GM23248 (cell line): ENCODE measurements around the gene MBNL3. TPM values are rescaled to one million over a fixed set of nuclear protein-coding genes. Genes with fewer than 3 reads are reported as not detected.
"Not testable (repeated sequence)": the region's sequence is repeated elsewhere in the genome, so short reads cannot be mapped to it uniquely, and the experiment has no call there.

Source experiments
- DNase-seq: peaks from one replicate; pipeline ENCODE4 v3.0.0-alpha.2; 2015
- H2AFZ ChIP-seq: fragments of 200-600 bp; sonication (generic); 2 replicates; pipeline ENCODE4 v1.6.1; 2016; ENCODE audit warnings: antibody characterized with exemption
- H3F3A ChIP-seq: fragments of 200-600 bp; sonication (generic); 2 replicates; pipeline ENCODE4 v1.6.1; 2016; ENCODE audit warnings: mild to moderate bottlenecking, antibody characterized with exemption, mixed run types; ENCODE audit not compliant: insufficient read depth
- H3K27ac ChIP-seq: fragments of 200-600 bp; sonication (generic); 2 replicates; pipeline ENCODE4 v1.5.1; 2016; ENCODE audit warnings: mild to moderate bottlenecking
- H3K27me3 ChIP-seq: fragments of 200-600 bp; sonication (generic); replicated peaks from 2 replicates; pipeline ENCODE4 v1.6.1; 2016; ENCODE audit warnings: mild to moderate bottlenecking; ENCODE audit not compliant: insufficient read depth
- H3K36me3 ChIP-seq: fragments of 200-600 bp; sonication (generic); 2 replicates; pipeline ENCODE4 v1.6.1; 2016; ENCODE audit warnings: low read depth, mild to moderate bottlenecking
- H3K4me1 ChIP-seq: fragments of 200-600 bp; sonication (generic); 2 replicates; pipeline ENCODE4 v1.6.1; 2016; ENCODE audit warnings: mild to moderate bottlenecking; ENCODE audit not compliant: insufficient read depth
- H3K4me2 ChIP-seq: fragments of 200-600 bp; sonication (generic); one replicate; pipeline ENCODE4 v1.6.1; 2016; ENCODE audit warnings: mild to moderate bottlenecking; ENCODE audit not compliant: unreplicated experiment
- H3K4me3 ChIP-seq: fragments of 200-600 bp; sonication (generic); 2 replicates; pipeline ENCODE4 v1.5.1; 2016; ENCODE audit warnings: mild to moderate bottlenecking
- H3K79me2 ChIP-seq: fragments of 200-600 bp; sonication (generic); 2 replicates; pipeline ENCODE4 v1.6.1; 2016; ENCODE audit warnings: mild to moderate bottlenecking; ENCODE audit not compliant: insufficient read depth
- H3K9ac ChIP-seq: fragments of 200-600 bp; sonication (generic); 2 replicates; pipeline ENCODE4 v1.6.1; 2016; ENCODE audit warnings: mild to moderate bottlenecking
- H3K9me2 ChIP-seq: fragments of 200-600 bp; sonication (generic); 2 replicates; pipeline ENCODE4 v1.6.1; 2016; ENCODE audit warnings: mixed run types, mild to moderate bottlenecking, moderate library complexity; ENCODE audit not compliant: insufficient read depth
- H3K9me3 ChIP-seq: fragments of 200-600 bp; sonication (generic); one replicate; pipeline ENCODE4 v1.6.1; 2017; ENCODE audit warnings: low read depth
- H4K20me1 ChIP-seq: fragments of 200-600 bp; sonication (generic); 2 replicates; pipeline ENCODE4 v1.6.0; 2016; ENCODE audit not compliant: insufficient read depth
- EZH2 ChIP-seq: fragments of 200-600 bp; sonication (generic); IDR thresholded peaks from 2 replicates; pipeline ENCODE4 v1.6.1; 2018; ENCODE audit warnings: antibody characterized with exemption, mild to moderate bottlenecking; ENCODE audit not compliant: insufficient read depth, poor library complexity, severe bottlenecking
- EZH2phosphoT487 ChIP-seq: fragments of 200-600 bp; sonication (generic); IDR thresholded peaks from 2 replicates; pipeline ENCODE4 v1.6.1; 2018; ENCODE audit warnings: antibody characterized with exemption, moderate library complexity, mild to moderate bottlenecking, low read depth; ENCODE audit not compliant: insufficient read depth
- whole genome bisulfite sequencing, 2 experiments: methylation state at CpG; one replicate each; pipeline ENCODE4 v1.1.6; 2015 to 2017; ENCODE audit warnings: low lambda C conversion rate in 2 of 2, low coverage in 1 of 2; ENCODE audit errors: missing lambda C conversion rate in 2 of 2; 5-methylcytosine and 5-hydroxymethylcytosine counted together
- in situ Hi-C: fragments of 300-500 bp; cut with MboI; formaldehyde crosslinking; loops from 2 replicates; pipeline ENCODE4 v1.15.0; 2020
- polyA plus RNA-seq: library from polyadenylated mRNA; unstranded; fragments of >200 nt; fragmentation: Nextera tagmentation; extraction: Ambion mirVana; gene quantifications from 2 replicates; pipeline ENCODE4 v1.2.1, GENCODE V29; 2016
- total RNA-seq: library from RNA; depleted of rRNA; stranded (reverse); fragments of >200 nt; shearing (Covaris generic); gene quantifications from 2 replicates; pipeline ENCODE4 v1.2.3, GENCODE V29; 2014

Gene MBNL3
- total and polyA plus RNA-seq, 2 experiments from 2014 or later: 0.88 to 2.4 TPM

GRCh38 chrX:132452911-132453550 is 35.8 kb downstream of the MBNL3 start:
- Histone ChIP-seq H3K4me3 (no peak overlapping the region), H3K9ac (no peak overlapping the region), H3K4me1 (no peaks in the 10 kb centered on the region), H4K20me1 (no peaks in the 10 kb centered on the region), H3K79me2 (no peaks in the 10 kb centered on the region), H2AFZ (no peak overlapping the region), H3K36me3 (no peaks in the 10 kb centered on the region), H3K9me3 (no peaks in the 10 kb centered on the region), H3K27ac (no peak overlapping the region), H3K4me2 (no peak overlapping the region), H3F3A (no peaks in the 10 kb centered on the region), H3K27me3 (no peaks in the 10 kb centered on the region), H3K9me2 (no peaks in the 10 kb centered on the region)
- DNase-seq: no peak
- TF ChIP-seq EZH2: no peak
- no peak for TF ChIP-seq EZH2phosphoT487
- in situ Hi-C loops: no loop called here
- WGBS, 2 experiments: 86 to 96% methylated on average over 5 of the region's 5 CpGs

GRCh38 chrX:132445909-132446308 is 42.9 kb downstream of the MBNL3 start:
- 77 to 78% methylated on average over 3 of the region's 3 CpGs for WGBS, 2 experiments

GRCh38 chrX:132444936-132445335 is 43.9 kb downstream of the MBNL3 start:
- 94 to 98% methylated on average over 2 of the region's 2 CpGs for WGBS, 2 experiments
- Histone ChIP-seq H3K9me3 (no peaks in the 10 kb centered on the region), H3K27me3 (no peaks in the 10 kb centered on the region), H3K9me2 (no peaks in the 10 kb centered on the region), H3F3A (no peaks in the 10 kb centered on the region), H2AFZ (no peak overlapping the region), H3K27ac (no peak overlapping the region), H3K4me1 (peaks cover 3% of the 10 kb centered on the region; the same call in 1 of the 2 replicates), H3K79me2 (no peaks in the 10 kb centered on the region), H3K4me2 (no peak overlapping the region), H3K36me3 (no peaks in the 10 kb centered on the region), H3K4me3 (no peak overlapping the region), H3K9ac (no peak overlapping the region), H4K20me1 (no peaks in the 10 kb centered on the region)
- TF ChIP-seq EZH2 (no peak), EZH2phosphoT487 (no peak)
- in situ Hi-C loops: no loop called here
- DNase-seq: no peak

More at GRCh38 chrX:132445909-132446308, 42.9 kb downstream of the MBNL3 start:
- H3K4me2 ChIP-seq, H2AFZ ChIP-seq, H3K27me3 ChIP-seq, H3K9ac ChIP-seq, DNase-seq, H4K20me1 ChIP-seq, H3K79me2 ChIP-seq, in situ Hi-C loops, H3K9me2 ChIP-seq, H3K9me3 ChIP-seq, H3K36me3 ChIP-seq, H3K4me3 ChIP-seq, H3F3A ChIP-seq, H3K27ac ChIP-seq, H3K4me1 ChIP-seq: not testable (repeated sequence)

- Histone ChIP-seq H2AFZ (no peak overlapping the region), H3K27me3 (no peaks in the 10 kb centered on the region), H3K9ac (no peak overlapping the region), H3K9me3 (no peaks in the 10 kb centered on the region), H3K4me1 (peaks cover 3% of the 10 kb centered on the region; the same call in 1 of the 2 replicates), H3K4me3 (no peak overlapping the region), H4K20me1 (no peaks in the 10 kb centered on the region), H3K4me2 (no peak overlapping the region), H3K36me3 (no peaks in the 10 kb centered on the region), H3K79me2 (no peaks in the 10 kb centered on the region), H3K27ac (no peak overlapping the region), H3F3A (no peaks in the 10 kb centered on the region), H3K9me2 (no peaks in the 10 kb centered on the region)
- in situ Hi-C loops: no loop called here
- no peak for TF ChIP-seq EZH2
- no peak for TF ChIP-seq EZH2phosphoT487
- DNase-seq: no peak
- 63 to 73% methylated on average over 4 to 5 of the region's 5 CpGs for WGBS, 2 experiments
Measured at GRCh38 chrX:132443196-132444135, 45.4 kb downstream of the MBNL3 start.
